IPS DF 6.9 (cell line): Measurements from ENCODE around the gene ANKAR.
"Not testable (repeated sequence)": the region's sequence is repeated elsewhere in the genome, so short reads cannot be mapped to it uniquely, and the experiment has no call there.

Source experiments
- DNase-seq: peaks from one replicate; pipeline ENCODE4 v3.0.0-alpha.2; 2013; ENCODE audit warnings: low read depth, low spot score
- H3K27ac ChIP-seq: one replicate; pipeline ENCODE4 v1.5.1; 2013; ENCODE audit warnings: low read length, control low read depth
- H3K27me3 ChIP-seq: 2 replicates; pipeline ENCODE4 v1.6.1; 2013; ENCODE audit warnings: mild to moderate bottlenecking, low read length; ENCODE audit not compliant: control insufficient read depth, insufficient read depth
- H3K36me3 ChIP-seq: 2 replicates; pipeline ENCODE4 v1.6.1; 2013; ENCODE audit warnings: low read length; ENCODE audit not compliant: control insufficient read depth, insufficient read depth
- H3K4me1 ChIP-seq: 2 replicates; pipeline ENCODE4 v1.6.1; 2013; ENCODE audit warnings: low read length; ENCODE audit not compliant: control insufficient read depth, insufficient read depth
- H3K4me3 ChIP-seq: 2 replicates; pipeline ENCODE4 v1.5.1; 2013; ENCODE audit warnings: mild to moderate bottlenecking, low read length
- H3K9me3 ChIP-seq: 2 replicates; pipeline ENCODE4 v1.6.1; 2013; ENCODE audit warnings: low read length, inconsistent platforms; ENCODE audit not compliant: control insufficient read depth, insufficient read depth
- WGBS: extraction: QIAGEN DNeasy Blood & Tissue Kit; methylation state at CpG from one replicate; pipeline ENCODE4 v1.1.7; 2013; ENCODE audit warnings: mixed read lengths, missing lambda C conversion rate; ENCODE audit not compliant: insufficient read length, insufficient coverage; 5-methylcytosine and 5-hydroxymethylcytosine counted together

Gene ANKAR

GRCh38 chr2:189709501-189710221 lies 35.2 kb downstream of the ANKAR start:
- Histone ChIP-seq H3K36me3 (0 out of 2 replicates have a peak, but pooled peaks cover 2% of the 10 kb centered on the region), H3K9me3 (no peaks in the 10 kb centered on the region), H3K4me3 (no peak overlapping the region), H3K27me3 (no peaks in the 10 kb centered on the region), H3K27ac (no peak overlapping the region), H3K4me1 (no peaks in the 10 kb centered on the region)
- DNase-seq, result no peak
- WGBS, result no CpG with 5 or more reads among the region's 5 CpGs

DNA sequence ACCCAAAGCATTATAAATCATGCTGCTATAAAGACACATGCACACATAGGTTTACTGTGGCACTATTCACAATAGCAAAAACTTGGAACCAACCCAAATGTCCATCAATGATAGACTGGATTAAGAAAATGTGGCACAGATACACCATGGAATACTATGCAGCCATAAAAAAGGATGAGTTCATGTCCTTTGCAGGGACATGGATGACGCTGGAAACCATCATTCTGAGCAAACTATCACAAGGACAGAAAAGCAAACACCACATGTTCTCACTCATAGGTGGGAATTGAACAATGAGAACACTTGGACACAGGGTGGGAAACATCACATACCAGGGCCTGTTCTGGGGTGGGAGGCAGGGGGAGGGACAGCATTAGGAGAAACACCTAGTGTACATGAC lies 43.1 kb downstream of the ANKAR start:
- no CpG with 5 or more reads among the region's 1 CpG for WGBS
- DNase-seq, H3K27ac ChIP-seq, H3K4me1 ChIP-seq, H3K9me3 ChIP-seq, H3K36me3 ChIP-seq, H3K27me3 ChIP-seq, H3K4me3 ChIP-seq: not testable (repeated sequence)

- Histone ChIP-seq H3K4me1 (no peaks in the 10 kb centered on the region), H3K9me3 (no peaks in the 10 kb centered on the region), H3K27ac (no peak overlapping the region), H3K27me3 (no peaks in the 10 kb centered on the region), H3K4me3 (no peak overlapping the region), H3K36me3 (no peaks in the 10 kb centered on the region)
- WGBS, result no CpG with 5 or more reads among the region's 4 CpGs
- no peak for DNase-seq
Measured at GRCh38 chr2:189719571-189719970, 45.1 kb downstream of the ANKAR start.

- DNase-seq, result no peak
- no peak overlapping the region for H3K27ac ChIP-seq
- H3K36me3 ChIP-seq, result no peaks in the 10 kb centered on the region
Measured at GRCh38 chr2:189723192-189723591, 48.7 kb downstream of the ANKAR start.

More at GRCh38 chr2:189723192-189723591, 48.7 kb downstream of the ANKAR start:
- Histone ChIP-seq H3K4me1 (no peaks in the 10 kb centered on the region), H3K9me3 (no peaks in the 10 kb centered on the region), H3K4me3 (no peak overlapping the region), H3K27me3 (no peaks in the 10 kb centered on the region)
